Activated CD8-positive, alpha-beta T cell treated with anti-CD3 and anti-CD28 coated beads for 36 hours (primary cell): Measurements from ENCODE around the gene FBXO3. TPM values are rescaled to one million over a fixed set of nuclear protein-coding genes. Genes with fewer than 3 reads are reported as not detected.
A peak's percentile ranks its signal among the peaks of the same experiment; 100 is the strongest.

Experiments
- ATAC-seq: fragments of 200-7000 bp; cut with Tn5 transposase; one replicate; pipeline ENCODE4 v1.10.0; 2021; ENCODE audit warnings: mild to moderate bottlenecking, moderate library complexity
- CTCF ChIA-PET: fragments of 350-600 bp; sonication (Branson Sonifier 250); formaldehyde crosslinking; loops from one replicate; lab custom pipeline; 2021; ENCODE audit warnings: antibody characterized with exemption; lab: Charles Lee
- POLR2A ChIA-PET: fragments of 350-600 bp; sonication (Branson Sonifier 250); formaldehyde crosslinking; loops from one replicate; lab custom pipeline; 2021; ENCODE audit warnings: antibody characterized with exemption; lab: Charles Lee
- DNase-seq: peaks from one replicate; pipeline ENCODE4 v3.0.0-alpha.2; 2020
- H3K27ac Mint-ChIP-seq: one replicate; pipeline ENCODE4 v1.8.0; 2021; ENCODE audit warnings: mild to moderate bottlenecking, mixed read lengths
- H3K27me3 Mint-ChIP-seq: one replicate; pipeline ENCODE4 v1.8.0; 2021; ENCODE audit warnings: mixed read lengths
- H3K36me3 Mint-ChIP-seq: one replicate; pipeline ENCODE4 v1.8.0; 2021; ENCODE audit warnings: low read depth, mixed read lengths
- H3K4me1 Mint-ChIP-seq: one replicate; pipeline ENCODE4 v1.8.0; 2021; ENCODE audit warnings: low read depth, mixed read lengths
- H3K4me3 Mint-ChIP-seq: one replicate; pipeline ENCODE4 v1.8.0; 2021; ENCODE audit warnings: mild to moderate bottlenecking, moderate library complexity, mixed read lengths
- H3K9me3 Mint-ChIP-seq: one replicate; pipeline ENCODE4 v1.8.0; 2021; ENCODE audit warnings: mixed read lengths
- intact Hi-C: fragments of 100-400 bp; cut with micrococcal nuclease; formaldehyde crosslinking; loops from one replicate; pipeline ENCODE4 v1.10.0; 2022
- total RNA-seq, 2 experiments: library from RNA; stranded (reverse); gene quantifications; one replicate each; pipeline ENCODE4 v1.2.3, GENCODE V29; 2021
- TF ChIP-seq, protein P1 (sequence below): fragments of 200-600 bp; IDR thresholded peaks from one replicate; pipeline ENCODE4 v1.8.0; 2022; ENCODE audit warnings: antibody characterized with exemption, mild to moderate bottlenecking

Gene FBXO3
- total RNA-seq, 2 experiments from 2014 or later = 9.0 to 11.5 TPM

DNA sequence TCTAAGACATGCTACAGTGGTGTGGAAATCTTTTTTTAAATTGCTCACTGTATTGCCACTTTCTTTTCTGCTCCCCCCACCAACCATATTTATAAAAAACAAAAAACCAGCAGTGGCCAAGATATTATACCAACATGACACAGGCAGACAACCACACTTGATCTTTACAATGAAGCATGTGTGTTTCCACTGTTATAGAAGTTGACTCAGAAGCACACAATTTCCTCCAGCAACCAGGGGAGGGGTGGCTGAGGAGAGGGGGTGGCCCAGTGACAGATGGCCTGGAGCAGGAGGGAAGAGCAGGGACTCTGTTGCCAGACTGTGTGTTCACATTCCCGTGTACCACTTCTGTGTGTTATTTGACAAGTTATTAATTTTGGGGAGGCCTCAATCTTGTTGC, 52.9 kb downstream of the FBXO3 start:
- peaks cover 18% of the 10 kb centered on the region for H3K36me3 Mint-ChIP-seq
- no peak overlapping the region for H3K4me3 Mint-ChIP-seq
- ChIA-PET CTCF (interaction anchor here (8.6 kb wide), 1 partner anchor 20 kb away, joined by 108 read pairs; no protein-coding TSS in a partner anchor), POLR2A (interaction anchor here (0.6 to 1.0 kb wide), 2 partner anchors 15 to 715 kb away, joined by 3 to 4 read pairs; partner anchors contain the start of gene CD59)
- TF ChIP-seq, protein P1, sequence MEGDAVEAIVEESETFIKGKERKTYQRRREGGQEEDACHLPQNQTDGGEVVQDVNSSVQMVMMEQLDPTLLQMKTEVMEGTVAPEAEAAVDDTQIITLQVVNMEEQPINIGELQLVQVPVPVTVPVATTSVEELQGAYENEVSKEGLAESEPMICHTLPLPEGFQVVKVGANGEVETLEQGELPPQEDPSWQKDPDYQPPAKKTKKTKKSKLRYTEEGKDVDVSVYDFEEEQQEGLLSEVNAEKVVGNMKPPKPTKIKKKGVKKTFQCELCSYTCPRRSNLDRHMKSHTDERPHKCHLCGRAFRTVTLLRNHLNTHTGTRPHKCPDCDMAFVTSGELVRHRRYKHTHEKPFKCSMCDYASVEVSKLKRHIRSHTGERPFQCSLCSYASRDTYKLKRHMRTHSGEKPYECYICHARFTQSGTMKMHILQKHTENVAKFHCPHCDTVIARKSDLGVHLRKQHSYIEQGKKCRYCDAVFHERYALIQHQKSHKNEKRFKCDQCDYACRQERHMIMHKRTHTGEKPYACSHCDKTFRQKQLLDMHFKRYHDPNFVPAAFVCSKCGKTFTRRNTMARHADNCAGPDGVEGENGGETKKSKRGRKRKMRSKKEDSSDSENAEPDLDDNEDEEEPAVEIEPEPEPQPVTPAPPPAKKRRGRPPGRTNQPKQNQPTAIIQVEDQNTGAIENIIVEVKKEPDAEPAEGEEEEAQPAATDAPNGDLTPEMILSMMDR = no peak
- ATAC-seq (peak; percentile 31), DNase-seq (no peak)
- peaks cover 38% of the 10 kb centered on the region for H3K4me1 Mint-ChIP-seq
- H3K27ac Mint-ChIP-seq = no peak overlapping the region
- H3K27me3 Mint-ChIP-seq = no peaks in the 10 kb centered on the region
- intact Hi-C loops = no loop called here
- no peaks in the 10 kb centered on the region for H3K9me3 Mint-ChIP-seq

DNA sequence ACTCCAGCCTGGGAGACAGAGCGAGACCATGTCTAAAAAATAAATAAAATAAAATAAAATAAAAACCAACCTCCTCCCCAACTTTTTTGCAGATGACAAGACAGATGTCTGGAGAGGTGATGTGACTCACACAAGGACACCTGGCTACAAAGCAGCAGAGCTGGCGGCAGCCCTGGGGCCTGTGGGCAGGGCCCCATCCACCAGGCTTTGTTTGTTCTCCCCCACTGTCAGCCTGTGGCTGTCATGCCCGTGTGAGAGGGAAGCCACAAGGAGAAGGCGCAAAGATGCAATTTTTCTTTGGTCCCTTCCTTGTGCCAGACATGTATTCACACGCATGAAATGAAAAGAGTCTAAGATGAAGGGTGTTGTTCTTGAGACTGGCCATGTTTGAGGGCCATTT, 54.7 kb downstream of the FBXO3 start:
- H3K9me3 Mint-ChIP-seq = no peaks in the 10 kb centered on the region
- no peak overlapping the region for H3K27ac Mint-ChIP-seq
- TF ChIP-seq, protein P1 = no peak
- intact Hi-C loops = no loop called here
- DNase-seq (no peak), ATAC-seq (no peak)
- ChIA-PET POLR2A (interaction anchor here (1.7 kb wide), 1 partner anchor 16 kb away, joined by 3 read pairs; no protein-coding TSS in a partner anchor), CTCF (interaction anchor here (0.7 to 8.6 kb wide), 3 partner anchors 11 to 22 kb away, joined by 3 to 108 read pairs (median 3); no protein-coding TSS in a partner anchor)
- peaks cover 18% of the 10 kb centered on the region for H3K36me3 Mint-ChIP-seq
- H3K4me1 Mint-ChIP-seq = peaks cover 33% of the 10 kb centered on the region
- no peaks in the 10 kb centered on the region for H3K27me3 Mint-ChIP-seq
- no peak overlapping the region for H3K4me3 Mint-ChIP-seq

DNA sequence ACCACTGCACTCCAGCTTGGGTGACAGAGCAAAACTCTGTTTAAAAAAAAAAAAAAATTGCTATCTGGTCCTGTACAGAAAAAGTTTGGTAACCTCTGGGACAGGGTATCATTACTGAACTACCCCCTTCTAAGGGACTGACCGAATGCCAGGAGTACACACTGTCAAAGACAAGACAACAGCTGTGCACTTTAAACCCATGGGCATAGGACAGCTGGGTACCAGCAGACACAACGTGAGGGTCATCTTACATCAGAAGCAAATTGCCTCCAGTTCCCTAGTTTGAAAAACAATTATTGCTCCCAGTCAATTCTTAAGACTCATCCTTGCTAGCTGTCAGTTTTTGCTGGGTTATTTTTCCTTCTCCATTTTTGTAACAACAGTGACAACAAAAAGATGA, 55.9 kb downstream of the FBXO3 start:
- no peak overlapping the region for H3K4me3 Mint-ChIP-seq
- TF ChIP-seq, protein P1 = no peak
- H3K27me3 Mint-ChIP-seq = no peaks in the 10 kb centered on the region
- DNase-seq (no peak), ATAC-seq (no peak)
- H3K27ac Mint-ChIP-seq = no peak overlapping the region
- peaks cover 23% of the 10 kb centered on the region for H3K4me1 Mint-ChIP-seq
- POLR2A ChIA-PET = no interaction called here
- H3K36me3 Mint-ChIP-seq = peaks cover 18% of the 10 kb centered on the region
- intact Hi-C loops = no loop called here
- CTCF ChIA-PET = interaction anchor here (8.6 kb wide), 1 partner anchor 23 kb away, joined by 108 read pairs; no protein-coding TSS in a partner anchor
- H3K9me3 Mint-ChIP-seq = no peaks in the 10 kb centered on the region

DNA sequence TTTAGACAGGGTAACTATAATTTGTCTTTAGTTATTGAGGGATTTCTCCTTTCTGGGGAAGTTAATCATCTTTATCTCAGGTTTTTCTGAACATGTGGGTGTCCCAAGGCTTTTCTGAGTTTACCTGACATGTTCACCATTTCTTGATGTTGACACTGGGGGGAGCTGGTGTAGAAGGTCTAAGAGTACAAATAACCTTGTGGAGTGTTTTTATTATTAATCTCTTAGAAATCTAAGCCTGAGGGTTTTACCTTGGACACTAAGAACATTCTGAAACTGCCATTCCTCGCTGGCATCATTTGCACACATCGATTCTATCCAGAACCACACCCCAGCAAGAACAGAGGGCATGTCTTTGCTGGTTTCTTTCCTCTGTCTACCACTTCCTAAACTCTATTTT, 58.1 kb downstream of the FBXO3 start:
- intact Hi-C loops = loop anchor here (2.0 kb wide), 1 partner anchor 27 kb away; no protein-coding TSS in a partner anchor
- Mint-ChIP-seq H3K4me1 (peaks cover under 1% of the 10 kb centered on the region), H3K27ac (no peak overlapping the region), H3K27me3 (no peaks in the 10 kb centered on the region), H3K36me3 (peaks cover 13% of the 10 kb centered on the region), H3K4me3 (no peak overlapping the region), H3K9me3 (no peaks in the 10 kb centered on the region)
- DNase-seq (peak; percentile 53), ATAC-seq (peak; percentile 66)
- ChIA-PET POLR2A (interaction anchor here (1.5 kb wide), 1 partner anchor 24 kb away, joined by 3 read pairs; no protein-coding TSS in a partner anchor), CTCF (interaction anchor here (0.7 to 8.6 kb wide), 19 partner anchors 8 to 353 kb away, joined by 3 to 108 read pairs (median 5); no protein-coding TSS in a partner anchor)
- TF ChIP-seq, protein P1 = peak; percentile 21

DNA sequence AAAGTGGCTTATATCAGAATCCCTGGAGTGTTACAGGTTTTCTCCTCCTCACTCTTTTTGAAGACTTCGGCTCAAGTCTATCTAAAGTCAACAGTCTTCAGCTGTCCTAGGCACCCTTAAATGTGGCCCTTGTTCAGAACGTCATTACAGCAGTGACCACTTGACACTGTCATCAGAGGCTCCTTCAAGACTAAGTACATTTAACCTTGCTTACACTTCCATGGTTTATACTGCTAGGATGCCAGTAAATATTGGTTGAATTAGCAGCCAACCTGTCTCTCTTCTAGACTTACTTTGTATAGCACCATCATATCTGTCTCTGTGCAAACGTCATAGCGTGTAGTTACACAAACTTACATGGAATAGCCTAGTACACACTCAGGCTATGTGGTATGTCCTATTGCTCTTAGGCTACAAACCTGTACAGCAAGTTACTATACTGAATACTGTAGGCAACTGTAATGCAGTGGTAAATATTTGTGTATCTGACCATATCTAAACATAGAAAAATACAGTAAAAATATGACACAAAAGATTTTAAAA, 60.4 kb downstream of the FBXO3 start:
- DNase-seq = no peak
- intact Hi-C loops = no loop called here
- CTCF ChIA-PET = interaction anchor here (1.2 to 8.6 kb wide), 3 partner anchors 13 to 28 kb away, joined by 3 to 108 read pairs (median 3); no protein-coding TSS in a partner anchor
- Mint-ChIP-seq H3K4me3 (no peak overlapping the region), H3K4me1 (no peaks in the 10 kb centered on the region), H3K27ac (no peak overlapping the region), H3K36me3 (peaks cover 9% of the 10 kb centered on the region), H3K27me3 (no peaks in the 10 kb centered on the region), H3K9me3 (no peaks in the 10 kb centered on the region)
- TF ChIP-seq, protein P1 = no peak
- no peak for ATAC-seq
- POLR2A ChIA-PET = interaction anchor here (0.6 to 0.7 kb wide), 2 partner anchors 11 to 14 kb away, joined by 3 read pairs; no protein-coding TSS in a partner anchor
